ENCODE results near the gene MYO5C.
"Not testable (repeated sequence)": the region's sequence is repeated elsewhere in the genome, so short reads cannot be mapped to it uniquely, and the experiment has no call there.

The MYO5C gene

GRCh38 chr15:52238989-52239525 is 56.5 kb downstream of the MYO5C start:
- DNase-seq = not testable (repeated sequence)

DNA sequence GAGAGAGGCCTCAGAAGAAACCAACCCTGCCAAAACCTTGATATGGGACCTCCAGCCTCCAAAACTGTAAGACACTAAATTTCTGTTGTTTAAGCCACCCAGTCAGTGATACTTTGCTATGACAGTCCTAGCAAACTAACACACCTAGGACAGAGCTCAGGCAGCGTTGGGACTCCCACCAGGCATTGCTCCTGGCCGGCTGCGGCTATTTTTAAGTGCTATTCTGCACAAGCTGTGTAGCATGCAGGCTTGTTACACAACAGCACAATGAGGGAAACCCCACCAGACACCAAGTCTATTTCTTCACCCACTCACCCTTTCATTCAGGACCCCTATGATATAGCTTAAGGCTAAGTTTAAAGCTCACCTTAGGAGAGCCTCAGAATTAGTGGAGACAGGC is 57.5 kb downstream of the MYO5C start:
- DNase-seq = no peak

- no peak for DNase-seq
These were observed 59.6 kb downstream of the MYO5C start for GRCh38 chr15:52236013-52236412.

GRCh38 chr15:52234596-52235541 is 60.7 kb downstream of the MYO5C start:
- no peak for DNase-seq

- no peak for DNase-seq
These were observed 62.2 kb downstream of the MYO5C start for GRCh38 chr15:52233405-52233804.

DNA sequence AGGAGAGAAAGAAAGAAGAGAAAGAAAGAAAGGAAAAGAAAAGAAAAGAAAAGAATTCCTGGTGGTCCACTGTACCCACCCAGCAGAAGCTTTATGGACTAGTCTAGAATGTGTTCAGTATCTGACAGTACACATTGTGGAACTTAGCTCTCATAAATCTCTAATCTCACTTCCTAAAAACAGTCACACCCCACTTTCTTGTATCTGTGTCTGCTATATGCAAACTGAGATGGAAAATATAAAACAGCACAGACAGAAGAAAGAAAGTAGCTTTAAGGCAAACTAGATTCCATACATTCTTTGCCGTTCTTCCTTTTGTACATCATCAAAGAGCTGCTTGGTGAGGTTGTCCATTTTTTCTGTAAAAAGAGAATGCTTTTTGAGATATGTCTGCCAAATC is 63.3 kb downstream of the MYO5C start:
- no peak for DNase-seq

DNA sequence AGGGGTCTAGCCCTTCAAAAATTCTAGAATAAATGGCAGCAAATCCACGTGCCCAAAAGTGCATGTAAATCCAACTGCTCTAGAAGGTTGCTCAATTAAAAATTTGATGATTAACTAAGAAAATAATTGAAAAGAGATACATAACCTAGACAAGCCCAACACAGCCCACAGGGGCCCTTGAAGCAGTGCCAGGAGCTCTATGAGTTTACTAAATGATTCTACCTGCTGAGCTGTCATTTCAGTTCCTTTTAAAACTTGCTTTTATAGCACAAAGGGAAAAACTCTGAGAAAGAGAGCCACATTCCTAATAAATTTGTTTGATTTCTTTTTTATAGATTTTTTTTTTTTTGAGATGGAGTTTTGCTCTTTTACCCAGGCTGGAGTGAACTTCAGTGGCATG is 65.5 kb downstream of the MYO5C start:
- DNase-seq = no peak

- no peak for DNase-seq
These were observed 66.7 kb downstream of the MYO5C start for GRCh38 chr15:52228921-52229320.

GRCh38 chr15:52227456-52227855 is 68.1 kb downstream of the MYO5C start:
- peak; percentile 53 for DNase-seq

DNA sequence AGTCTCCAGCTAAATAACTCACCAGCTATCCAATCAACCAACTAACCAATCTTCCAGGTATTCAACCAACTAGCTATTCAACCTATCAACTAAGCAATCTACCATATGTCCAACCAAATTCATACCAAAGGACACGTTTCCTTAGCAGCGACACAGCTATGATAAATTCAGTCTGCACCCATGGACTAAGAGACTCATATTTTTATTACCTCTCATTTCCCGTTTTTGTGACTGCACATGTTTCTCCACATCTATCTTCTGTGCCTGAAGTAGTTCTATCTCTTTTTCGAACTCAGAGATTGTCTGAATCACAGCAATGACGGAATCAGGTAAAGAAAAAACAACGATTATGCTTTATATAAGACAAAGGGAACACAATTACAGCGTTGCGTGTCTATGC is 70.4 kb downstream of the MYO5C start:
- no peak for DNase-seq

- no peak for DNase-seq
These were observed 71.4 kb downstream of the MYO5C start for GRCh38 chr15:52224211-52224610.

- DNase-seq = no peak
These were observed 73.9 kb downstream of the MYO5C start for GRCh38 chr15:52221730-52222129.

- no peak for DNase-seq
These were observed 74.5 kb downstream of the MYO5C start for GRCh38 chr15:52220937-52221660.

DNA sequence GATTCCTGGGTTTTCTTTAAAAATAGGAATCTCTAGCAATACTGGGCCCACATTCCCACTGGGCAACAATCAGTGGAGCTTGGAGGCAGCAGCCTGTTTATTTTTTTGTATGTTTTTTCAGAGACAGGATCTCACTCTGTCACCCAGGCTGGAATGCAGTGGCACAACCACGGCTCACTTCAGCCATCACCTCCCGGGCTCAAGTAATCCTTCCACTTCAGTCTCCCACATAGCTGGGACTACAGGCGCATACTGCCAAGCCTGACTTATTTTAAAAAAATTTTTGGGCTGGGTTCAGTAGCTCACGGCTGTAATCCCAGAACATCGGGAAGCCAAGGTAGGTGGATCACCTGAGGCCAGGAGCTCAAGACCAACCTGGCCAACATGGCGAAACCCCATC is 75.4 kb downstream of the MYO5C start:
- DNase-seq = no peak

GRCh38 chr15:52218816-52219215 is 76.8 kb downstream of the MYO5C start:
- DNase-seq = no peak

DNA sequence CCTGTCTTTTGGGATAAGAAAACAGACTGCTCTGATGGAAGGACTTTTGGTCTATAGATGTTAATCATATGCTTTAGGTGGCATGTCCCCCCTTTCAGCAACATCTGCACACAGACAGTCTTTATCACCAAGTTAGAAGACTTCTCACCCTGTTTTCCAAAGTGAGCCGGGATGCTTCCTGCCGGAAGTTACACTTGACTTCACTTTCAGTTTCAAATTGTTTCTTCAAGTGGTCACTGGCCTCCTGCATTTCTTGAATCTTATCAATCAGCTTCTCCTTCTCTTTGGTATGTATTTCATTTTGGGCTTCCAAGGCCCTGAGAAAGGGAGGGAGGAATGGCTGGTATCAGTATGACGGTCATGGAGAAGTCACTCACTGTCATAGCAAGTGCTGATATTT is 77.2 kb downstream of the MYO5C start:
- no peak for DNase-seq

GRCh38 chr15:52217186-52217585 is 78.4 kb downstream of the MYO5C start:
- no peak for DNase-seq

DNA sequence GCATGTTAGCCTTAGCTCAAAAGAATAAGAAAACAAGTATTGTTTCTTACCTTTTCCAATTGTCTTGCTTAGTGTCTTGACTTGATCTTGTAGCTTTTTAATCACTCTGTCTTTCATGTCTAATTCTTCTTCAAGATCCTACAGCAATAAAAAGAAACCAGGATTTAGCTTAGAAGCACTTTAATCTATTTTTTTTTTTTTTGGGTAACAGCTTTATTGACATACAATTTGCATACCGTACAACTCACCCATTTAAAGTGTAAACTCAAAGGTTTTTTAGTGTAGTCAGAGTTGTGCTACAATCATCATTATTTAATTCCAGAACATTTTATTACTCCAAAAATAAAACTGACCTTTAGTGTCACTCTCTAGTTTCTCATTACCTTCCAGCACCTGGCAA is 81.1 kb downstream of the MYO5C start:
- no peak for DNase-seq

GRCh38 chr15:52213206-52213605 is 82.4 kb downstream of the MYO5C start:
- DNase-seq = no peak

GRCh38 chr15:52208306-52208946 is 87.2 kb downstream of the MYO5C start:
- DNase-seq = peak; percentile 58

GRCh38 chr15:52207191-52207590 is 88.4 kb downstream of the MYO5C start:
- DNase-seq = no peak

GRCh38 chr15:52206446-52206845 is 89.2 kb downstream of the MYO5C start:
- no peak for DNase-seq

DNA sequence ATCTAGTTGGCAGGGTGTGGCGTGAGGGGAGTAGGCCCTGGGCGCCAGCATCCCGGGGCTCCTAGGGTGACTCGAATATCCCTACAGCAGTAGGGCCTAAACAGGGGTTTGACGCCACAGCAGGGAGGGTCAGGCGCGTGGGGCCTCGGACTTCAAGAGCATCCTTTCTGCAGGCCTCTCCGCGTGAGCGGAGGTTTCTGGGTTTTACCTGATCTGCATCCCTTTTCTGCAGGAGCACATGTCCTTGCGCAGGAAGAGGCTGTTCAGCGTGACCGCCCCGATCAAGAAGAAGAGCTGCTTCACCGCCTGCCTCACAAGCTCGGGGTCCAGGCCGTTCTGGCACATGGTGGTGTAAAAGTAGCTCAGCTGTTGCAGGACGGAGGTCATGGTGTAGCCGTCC is 90.9 kb downstream of the MYO5C start:
- no peak for DNase-seq

All from stimulated activated naive CD4-positive, alpha-beta T cell treated with Interleukin-2 at 50 U/mL for 16 hours (primary cell).